Astrocyte (in vitro differentiated cells and primary cell): Measurements from ENCODE around the gene SPRY1. TPM values are rescaled to one million over a fixed set of nuclear protein-coding genes. Genes with fewer than 3 reads are reported as not detected.
A peak's percentile ranks its signal among the peaks of the same experiment; 100 is the strongest.

ENCODE experiments used
- DNase-seq: peaks from one replicate; pipeline ENCODE4 v3.0.0-alpha.2; 2010; ENCODE audit warnings: low read depth
- FAIRE-seq: peaks from 2 replicates; lab custom pipeline; 2011; peaks lifted over from hg19 to GRCh38; lab: Jason Lieb, UNC
- H2AFZ ChIP-seq: 2 replicates; pipeline ENCODE4 v1.6.0; 2012; ENCODE audit warnings: low read depth, low read length, inconsistent platforms
- H3K27ac ChIP-seq: 2 replicates; pipeline ENCODE4 v1.5.1; 2011; ENCODE audit warnings: low read depth, low read length, inconsistent platforms
- H3K27me3 ChIP-seq: 2 replicates; pipeline ENCODE4 v1.6.0; 2011; ENCODE audit warnings: low read length, inconsistent platforms; ENCODE audit not compliant: insufficient read depth
- H3K36me3 ChIP-seq: 2 replicates; pipeline ENCODE4 v1.5.1; 2011; ENCODE audit warnings: low read length, inconsistent platforms; ENCODE audit not compliant: insufficient read depth
- H3K4me1 ChIP-seq: 2 replicates; pipeline ENCODE4 v1.5.1; 2011; ENCODE audit warnings: low read length, inconsistent platforms; ENCODE audit not compliant: insufficient read depth
- H3K4me2 ChIP-seq: 2 replicates; pipeline ENCODE4 v1.6.0; 2012; ENCODE audit warnings: low read length, inconsistent platforms
- H3K4me3 ChIP-seq: 2 replicates; pipeline ENCODE4 v1.5.1; 2011; ENCODE audit warnings: low read depth, mild to moderate bottlenecking, low read length, inconsistent platforms; ENCODE audit not compliant: insufficient read depth
- H3K79me2 ChIP-seq: 2 replicates; pipeline ENCODE4 v1.6.0; 2012; ENCODE audit warnings: mild to moderate bottlenecking, low read length, inconsistent platforms; ENCODE audit not compliant: insufficient read depth
- H3K9ac ChIP-seq: 2 replicates; pipeline ENCODE4 v1.6.0; 2012; ENCODE audit warnings: mild to moderate bottlenecking, low read length, inconsistent platforms
- H3K9me3 ChIP-seq: 2 replicates; pipeline ENCODE4 v1.5.1; 2012; ENCODE audit warnings: low read depth, mild to moderate bottlenecking, low read length, inconsistent platforms; ENCODE audit not compliant: insufficient read depth
- H4K20me1 ChIP-seq: 2 replicates; pipeline ENCODE4 v1.6.0; 2012; ENCODE audit warnings: low read length, inconsistent platforms; ENCODE audit not compliant: insufficient read depth
- H3K27ac Mint-ChIP-seq: one replicate; pipeline ENCODE4 v1.8.0; 2021; ENCODE audit warnings: mild to moderate bottlenecking, mixed read lengths; ENCODE audit not compliant: unreplicated experiment
- H3K27me3 Mint-ChIP-seq: one replicate; pipeline ENCODE4 v1.8.0; 2021; ENCODE audit warnings: low read depth, mixed read lengths; ENCODE audit not compliant: unreplicated experiment
- H3K36me3 Mint-ChIP-seq: one replicate; pipeline ENCODE4 v1.8.0; 2021; ENCODE audit warnings: low read depth, mixed read lengths; ENCODE audit not compliant: unreplicated experiment
- H3K4me1 Mint-ChIP-seq: one replicate; pipeline ENCODE4 v1.8.0; 2021; ENCODE audit warnings: low read depth, mixed read lengths; ENCODE audit not compliant: unreplicated experiment
- H3K4me3 Mint-ChIP-seq: one replicate; pipeline ENCODE4 v1.8.0; 2021; ENCODE audit warnings: mild to moderate bottlenecking, moderate library complexity, mixed read lengths; ENCODE audit not compliant: unreplicated experiment
- H3K9me3 Mint-ChIP-seq: one replicate; pipeline ENCODE4 v1.8.0; 2021; ENCODE audit warnings: mild to moderate bottlenecking, mixed read lengths; ENCODE audit not compliant: unreplicated experiment
- CTCF ChIP-seq: IDR thresholded peaks from 2 replicates; pipeline ENCODE4 v1.5.1; 2011; ENCODE audit warnings: low read depth, mild to moderate bottlenecking, inconsistent platforms, low read length, moderate library complexity; ENCODE audit not compliant: insufficient read depth
- EZH2 ChIP-seq: IDR thresholded peaks from 2 replicates; pipeline ENCODE4 v1.6.1; 2012; ENCODE audit warnings: mild to moderate bottlenecking, low read length, inconsistent platforms; ENCODE audit not compliant: insufficient read depth
- total RNA-seq: library from RNA; stranded (reverse); gene quantifications from 2 replicates; pipeline ENCODE4 v1.2.1, GENCODE V29; 2021

The SPRY1 gene
- total RNA-seq, 1 donor from 2014 or later = 51.6 TPM

- H3K79me2 ChIP-seq = no peaks in the 10 kb centered on the region
- no peak for FAIRE-seq
- H3K4me3 ChIP-seq = no peak overlapping the region
- Mint-ChIP-seq H3K27ac (no peak overlapping the region), H3K4me3 (no peak overlapping the region), H3K9me3 (no peaks in the 10 kb centered on the region), H3K27me3 (no peaks in the 10 kb centered on the region), H3K36me3 (no peaks in the 10 kb centered on the region), H3K4me1 (peaks cover 16% of the 10 kb centered on the region)
- TF ChIP-seq EZH2 = no peak
- no peak for TF ChIP-seq CTCF
- no peak overlapping the region for H3K9ac ChIP-seq
- no peak overlapping the region for H2AFZ ChIP-seq
- no peaks in the 10 kb centered on the region for H3K27me3 ChIP-seq
- DNase-seq = no peak
- H4K20me1 ChIP-seq = no peaks in the 10 kb centered on the region
- H3K36me3 ChIP-seq = no peaks in the 10 kb centered on the region
- peaks cover 21% of the 10 kb centered on the region for H3K4me1 ChIP-seq
- H3K9me3 ChIP-seq = no peaks in the 10 kb centered on the region
- H3K27ac ChIP-seq = no peak overlapping the region
- peak overlapping the region; percentile 41 for H3K4me2 ChIP-seq
These were observed 53.8 kb downstream of the SPRY1 start for GRCh38 chr4:123450393-123450792.

DNA sequence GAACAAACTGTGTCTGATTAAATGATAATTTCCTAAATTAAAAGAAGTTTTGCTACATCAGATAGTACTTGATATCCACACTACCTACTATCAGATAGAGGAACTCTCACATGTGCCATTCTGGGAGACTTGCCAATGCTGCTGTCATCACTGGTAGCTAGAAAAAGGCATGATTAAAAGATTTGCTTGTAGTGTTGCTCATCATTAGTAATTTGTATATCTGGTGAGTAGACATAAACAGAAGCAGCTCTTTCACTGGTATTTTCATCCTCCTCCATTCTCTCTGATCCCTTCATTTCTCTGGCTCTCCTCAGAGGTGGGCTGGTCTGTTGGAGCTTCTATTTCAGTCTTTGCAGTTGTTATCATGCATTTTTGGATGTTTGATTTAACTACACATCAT, 56.0 kb downstream of the SPRY1 start:
- no peaks in the 10 kb centered on the region for H3K36me3 ChIP-seq
- no peak overlapping the region for H3K4me3 Mint-ChIP-seq
- no peaks in the 10 kb centered on the region for H3K36me3 Mint-ChIP-seq
- no peaks in the 10 kb centered on the region for H3K9me3 Mint-ChIP-seq
- peak overlapping the region; percentile 46 for H3K4me2 ChIP-seq
- H3K4me3 ChIP-seq = no peak overlapping the region
- no peaks in the 10 kb centered on the region for H3K79me2 ChIP-seq
- FAIRE-seq (peak; percentile 78), DNase-seq (peak; percentile 85)
- H3K27me3 ChIP-seq = no peaks in the 10 kb centered on the region
- peaks cover 16% of the 10 kb centered on the region for H3K4me1 Mint-ChIP-seq
- no peaks in the 10 kb centered on the region for H3K9me3 ChIP-seq
- no peak for TF ChIP-seq EZH2
- no peak for TF ChIP-seq CTCF
- peak overlapping the region; percentile 44 for H3K9ac ChIP-seq
- no peaks in the 10 kb centered on the region for H4K20me1 ChIP-seq
- no peaks in the 10 kb centered on the region for H3K27me3 Mint-ChIP-seq
- H3K4me1 ChIP-seq = peaks cover 21% of the 10 kb centered on the region
- peak overlapping the region; percentile 2 for H2AFZ ChIP-seq
- peak overlapping the region; percentile 41 for H3K27ac ChIP-seq
- H3K27ac Mint-ChIP-seq = no peak overlapping the region

DNA sequence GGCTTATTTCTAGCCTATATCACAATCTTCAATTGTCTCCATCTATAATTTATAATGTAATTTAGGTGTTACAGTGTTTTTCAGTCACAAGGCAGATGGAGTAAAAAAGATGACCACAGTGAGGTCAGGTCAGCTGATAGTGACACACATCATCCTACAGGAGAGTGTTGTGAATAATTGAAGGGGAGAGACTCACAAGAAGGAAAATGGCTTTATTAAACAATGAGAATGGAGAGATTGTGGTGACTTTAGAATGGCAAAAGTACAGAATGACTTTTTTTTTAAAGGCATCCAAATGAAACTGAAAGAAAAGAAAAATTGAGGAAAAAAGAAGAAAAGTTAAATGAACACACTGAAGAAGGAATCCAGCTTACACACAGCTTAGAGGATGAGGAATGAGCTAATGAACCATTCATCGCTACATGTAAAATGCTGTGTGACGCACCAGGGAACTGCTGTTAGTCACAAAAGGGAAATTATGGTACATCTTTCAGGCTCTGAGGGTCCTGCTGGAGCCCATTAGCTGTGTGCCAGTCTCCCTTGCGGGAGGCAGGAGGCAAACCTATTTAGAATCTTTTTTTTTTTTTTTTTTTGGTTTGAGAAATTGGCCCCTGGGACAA, 56.6 kb downstream of the SPRY1 start:
- FAIRE-seq (no peak), DNase-seq (peak; percentile 76)
- Histone ChIP-seq H3K27me3 (no peaks in the 10 kb centered on the region), H3K9ac (peak overlapping the region; percentile 44), H3K36me3 (no peaks in the 10 kb centered on the region), H3K4me3 (no peak overlapping the region), H4K20me1 (no peaks in the 10 kb centered on the region), H3K4me1 (peaks cover 21% of the 10 kb centered on the region), H3K9me3 (no peaks in the 10 kb centered on the region), H2AFZ (peak overlapping the region; percentile 2), H3K4me2 (peak overlapping the region; percentile 46), H3K27ac (peak overlapping the region; percentile 41), H3K79me2 (no peaks in the 10 kb centered on the region)
- H3K27ac Mint-ChIP-seq = no peak overlapping the region
- H3K36me3 Mint-ChIP-seq = no peaks in the 10 kb centered on the region
- H3K27me3 Mint-ChIP-seq = no peaks in the 10 kb centered on the region
- no peak overlapping the region for H3K4me3 Mint-ChIP-seq
- no peak for TF ChIP-seq CTCF
- TF ChIP-seq EZH2 = no peak
- H3K4me1 Mint-ChIP-seq = peaks cover 16% of the 10 kb centered on the region
- H3K9me3 Mint-ChIP-seq = no peaks in the 10 kb centered on the region
